HepG2 (cell line): ENCODE measurements around the gene RGL1. TPM values are rescaled to one million over a fixed set of nuclear protein-coding genes. Genes with fewer than 3 reads are reported as not detected.

Experiments used
- ATAC-seq: fragments of 200-7000 bp; cut with Tn5 transposase; 3 replicates; pipeline ENCODE4 v1.9.1; 2020; ENCODE audit warnings: mild to moderate bottlenecking, moderate library complexity
- BruUV-seq: library from RNA; stranded (reverse); fragments of 400-500 nt; replicated peaks from 2 replicates; lab custom pipeline; 2021; lab: Mats Ljungman, UMichigan
- CTCF ChIA-PET: fragments of 300-600 bp; formaldehyde crosslinking; extraction: SDS; loops from one replicate; lab custom pipeline; 2021; ENCODE audit warnings: low total read pairs, inconsistent platforms, low intra/inter-chr PET ratio; lab: Yijun Ruan, JAX
- POLR2A ChIA-PET: fragments of 350-600 bp; sonication (Branson Sonifier 250); formaldehyde crosslinking; loops from one replicate; lab custom pipeline; 2020; ENCODE audit warnings: antibody characterized with exemption, inconsistent platforms; lab: Yijun Ruan, JAX
- DNase-seq: peaks from one replicate; pipeline ENCODE4 v3.0.0-alpha.2; 2015; ENCODE audit warnings: low spot score
- FAIRE-seq: peaks from 3 replicates; lab custom pipeline; 2011; peaks lifted over from hg19 to GRCh38; lab: Jason Lieb, UNC
- H2AFZ ChIP-seq: one replicate; pipeline ENCODE4 v1.6.1; 2011; ENCODE audit warnings: low read length, inconsistent platforms
- H3K27ac ChIP-seq: fragments of 300-600 bp; 3 replicates; pipeline ENCODE4 v1.8.0; 2011; ENCODE audit warnings: mixed run types, mild to moderate bottlenecking, mixed read lengths, low read length, inconsistent platforms; ENCODE audit not compliant: insufficient read depth; ENCODE audit errors: extremely low read length
- H3K27me3 ChIP-seq, 2 experiments: fragments of 200-600 bp in 1 of 2; 2 replicates in 1 of 2; 3 replicates in 1 of 2; pipeline versions ENCODE4 v1.6.0 to v1.8.0; 2011; ENCODE audit warnings: low read length in 2 of 2, mild to moderate bottlenecking in 2 of 2, moderate library complexity in 2 of 2, inconsistent platforms in 1 of 2; ENCODE audit not compliant: insufficient read depth in 2 of 2, control insufficient read depth in 1 of 2
- H3K36me3 ChIP-seq, 2 experiments: fragments of 200-600 bp in 1 of 2; replicated peaks in 1 of 2; 2 replicates in 1 of 2; 3 replicates in 1 of 2; pipeline versions ENCODE4 v1.5.1 to v1.8.0; 2011; ENCODE audit warnings: low read length in 2 of 2, inconsistent platforms in 1 of 2; ENCODE audit not compliant: insufficient read depth in 2 of 2, control insufficient read depth in 1 of 2
- H3K4me1 ChIP-seq: 2 replicates; pipeline ENCODE4 v1.5.1; 2012; ENCODE audit warnings: low read length, inconsistent platforms; ENCODE audit not compliant: insufficient read depth
- H3K4me2 ChIP-seq: 2 replicates; pipeline ENCODE4 v1.6.0; 2011; ENCODE audit warnings: low read depth, low read length, inconsistent platforms
- H3K4me3 ChIP-seq, 3 experiments: fragments of 200-600 bp in 1 of 3; sonication (generic), shearing (Covaris generic) in 1 of 3; replicated peaks in 1 of 3; 2 replicates each; pipeline ENCODE4 v1.5.1; 2011 to 2016; ENCODE audit warnings: low read length in 3 of 3, inconsistent platforms in 2 of 3, low read depth in 2 of 3, mild to moderate bottlenecking in 2 of 3, control low read depth in 1 of 3, mixed read lengths in 1 of 3; ENCODE audit not compliant: insufficient read depth in 1 of 3
- H3K79me2 ChIP-seq: one replicate; pipeline ENCODE4 v1.6.1; 2011; ENCODE audit warnings: low read length, inconsistent platforms; ENCODE audit not compliant: insufficient read depth
- H3K9ac ChIP-seq: 2 replicates; pipeline ENCODE4 v1.6.0; 2011; ENCODE audit warnings: mild to moderate bottlenecking, low read depth, low read length, inconsistent platforms; ENCODE audit not compliant: insufficient read depth
- H3K9me3 ChIP-seq: 2 replicates; pipeline ENCODE4 v1.5.1; 2012; ENCODE audit warnings: mild to moderate bottlenecking, low read length
- H4K20me1 ChIP-seq: 2 replicates; pipeline ENCODE4 v1.6.0; 2011; ENCODE audit warnings: inconsistent platforms, mild to moderate bottlenecking, low read length, moderate library complexity; ENCODE audit not compliant: insufficient read depth
- AKAP8 ChIP-seq: sonication (generic); formaldehyde crosslinking; IDR thresholded peaks from 2 replicates; pipeline ENCODE4 v1.5.1; 2020; ENCODE audit warnings: mild to moderate bottlenecking, missing genetic modification reagents
- RFX5 ChIP-seq: IDR thresholded peaks from 2 replicates; pipeline ENCODE4 v1.6.1; 2011; ENCODE audit warnings: low read depth, low read length, improper control_type of control experiment
- SIX1 ChIP-seq: sonication (generic); formaldehyde crosslinking; IDR thresholded peaks from 2 replicates; pipeline ENCODE4 v1.4.0; 2020; ENCODE audit warnings: missing genetic modification reagents, borderline replicate concordance
- ZKSCAN1 ChIP-seq: fragments of 150-350 bp; IDR thresholded peaks from 2 replicates; pipeline ENCODE4 v1.6.1; 2014; ENCODE audit warnings: low read length
- ZNF260 ChIP-seq: sonication (generic); formaldehyde crosslinking; IDR thresholded peaks from 2 replicates; pipeline ENCODE4 v1.4.0; 2020; ENCODE audit warnings: missing genetic modification reagents, low read depth, mild to moderate bottlenecking, borderline replicate concordance
- ZNF557 ChIP-seq: sonication (generic); formaldehyde crosslinking; IDR thresholded peaks from 2 replicates; pipeline ENCODE4 v1.4.0; 2020; ENCODE audit warnings: missing genetic modification reagents
- ZSCAN29 ChIP-seq: sonication (generic); formaldehyde crosslinking; conservative IDR thresholded peaks from 2 replicates; pipeline ENCODE4 v1.4.0; 2020; ENCODE audit warnings: mild to moderate bottlenecking, missing genetic modification reagents
- WGBS: methylation state at CpG from one replicate; pipeline ENCODE4 v1.1.6; 2017; ENCODE audit warnings: low lambda C conversion rate; 5-methylcytosine and 5-hydroxymethylcytosine counted together
- in situ Hi-C: cut with HindIII; loops from 2 replicates; pipeline ENCODE4 v1.10.0; 2017; ENCODE audit warnings: low pct_unique_long_range_greater_than_20kb; ENCODE audit not compliant: extremely low pct_ligation_motif_present
- intact Hi-C: fragments of 100-400 bp; cut with micrococcal nuclease; formaldehyde crosslinking; loops from one replicate; pipeline ENCODE4 v1.10.0; 2022; ENCODE audit not compliant: unreplicated experiment
- polyA plus RNA-seq, 8 experiments: library from polyadenylated mRNA; depleted of rRNA in 3 of 8; stranded (reverse) in 7 of 8; unstranded in 1 of 8; fragments of >200 nt; fragmentation: Illumina TruSeq in 4 of 8; extraction: Trizol in 4 of 8; gene quantifications; 2 replicates each; pipeline versions ENCODE4 v1.2.1 to v1.2.3, GENCODE V29; 2011 to 2016; ENCODE audit warnings: low read depth in 4 of 8, missing spikeins in 1 of 8, mixed read lengths in 1 of 8; ENCODE audit not compliant: insufficient read depth in 1 of 8
- total RNA-seq, 5 experiments: library from RNA; depleted of rRNA; stranded (reverse); fragments of >200 nt; fragmentation: Illumina TruSeq; extraction: Trizol; gene quantifications; 2 replicates each; pipeline ENCODE4 v1.2.3, GENCODE V29; 2016; ENCODE audit warnings: low read depth in 1 of 5
- TF ChIP-seq, protein P1 (sequence below): IDR thresholded peaks from 2 replicates; pipeline ENCODE4 v1.6.1; 2016; ENCODE audit warnings: missing biosample characterization, missing genetic modification reagents, low read depth
- TF ChIP-seq, protein P2 (sequence below): sonication (generic); formaldehyde crosslinking; IDR thresholded peaks from 2 replicates; pipeline ENCODE4 v1.5.1; 2020; ENCODE audit warnings: missing genetic modification reagents, mild to moderate bottlenecking, borderline replicate concordance

Gene RGL1
- total and polyA plus RNA-seq, 2 of the 13 experiments (the other 11 are each of a cell fraction or from before 2014, with no cell fraction given): 3.5 to 4.7 TPM

DNA sequence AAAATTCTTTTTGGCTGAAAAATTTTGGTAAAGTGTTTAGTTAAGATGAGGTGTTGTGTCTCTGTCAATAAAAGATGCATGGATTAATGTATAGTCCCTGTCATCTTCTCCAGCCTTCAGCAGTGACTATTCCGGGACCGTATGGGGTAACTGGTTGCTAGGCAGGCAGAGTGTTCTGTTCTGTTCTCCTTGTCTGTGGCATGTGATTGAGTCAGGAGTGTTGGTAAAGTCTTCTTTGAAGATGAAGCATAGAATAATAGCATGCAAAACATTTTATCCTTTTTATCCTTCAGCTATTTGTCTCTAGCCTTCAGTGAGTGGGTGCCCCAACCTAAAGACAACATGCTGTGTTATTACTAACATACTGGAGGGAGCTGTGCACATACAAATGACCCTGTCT is 74.6 kb downstream of the RGL1 start:
- FAIRE-seq (no peak), DNase-seq (no peak), ATAC-seq (no peak)
- TF ChIP-seq, protein P1, sequence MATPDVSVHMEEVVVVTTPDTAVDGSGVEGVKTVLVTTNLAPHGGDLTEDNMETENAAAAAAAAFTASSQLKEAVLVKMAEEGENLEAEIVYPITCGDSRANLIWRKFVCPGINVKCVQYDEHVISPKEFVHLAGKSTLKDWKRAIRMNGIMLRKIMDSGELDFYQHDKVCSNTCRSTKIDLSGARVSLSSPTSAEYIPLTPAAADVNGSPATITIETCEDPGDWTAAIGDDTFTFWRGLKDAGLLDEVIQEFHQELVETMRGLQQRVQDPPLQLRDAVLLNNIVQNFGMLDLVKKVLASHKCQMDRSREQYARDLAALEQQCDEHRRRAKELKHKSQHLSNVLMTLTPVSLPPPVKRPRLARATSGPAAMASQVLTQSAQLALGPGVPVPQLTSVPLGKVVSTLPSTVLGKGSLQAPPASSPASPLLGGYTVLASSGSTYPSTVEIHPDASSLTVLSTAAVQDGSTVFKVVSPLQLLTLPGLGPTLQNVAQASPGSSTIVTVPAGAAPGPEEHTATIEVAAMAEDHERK (CRISPR knock-in tag): no peak
- no peak for TF ChIP-seq ZNF260
- TF ChIP-seq RFX5: peak; percentile 75; the same call in 1 of the 2 replicates
- no peak for TF ChIP-seq ZKSCAN1
- TF ChIP-seq ZNF557 (CRISPR knock-in tag): no peak
- no peak for TF ChIP-seq ZSCAN29 (CRISPR knock-in tag)
- TF ChIP-seq, protein P2, sequence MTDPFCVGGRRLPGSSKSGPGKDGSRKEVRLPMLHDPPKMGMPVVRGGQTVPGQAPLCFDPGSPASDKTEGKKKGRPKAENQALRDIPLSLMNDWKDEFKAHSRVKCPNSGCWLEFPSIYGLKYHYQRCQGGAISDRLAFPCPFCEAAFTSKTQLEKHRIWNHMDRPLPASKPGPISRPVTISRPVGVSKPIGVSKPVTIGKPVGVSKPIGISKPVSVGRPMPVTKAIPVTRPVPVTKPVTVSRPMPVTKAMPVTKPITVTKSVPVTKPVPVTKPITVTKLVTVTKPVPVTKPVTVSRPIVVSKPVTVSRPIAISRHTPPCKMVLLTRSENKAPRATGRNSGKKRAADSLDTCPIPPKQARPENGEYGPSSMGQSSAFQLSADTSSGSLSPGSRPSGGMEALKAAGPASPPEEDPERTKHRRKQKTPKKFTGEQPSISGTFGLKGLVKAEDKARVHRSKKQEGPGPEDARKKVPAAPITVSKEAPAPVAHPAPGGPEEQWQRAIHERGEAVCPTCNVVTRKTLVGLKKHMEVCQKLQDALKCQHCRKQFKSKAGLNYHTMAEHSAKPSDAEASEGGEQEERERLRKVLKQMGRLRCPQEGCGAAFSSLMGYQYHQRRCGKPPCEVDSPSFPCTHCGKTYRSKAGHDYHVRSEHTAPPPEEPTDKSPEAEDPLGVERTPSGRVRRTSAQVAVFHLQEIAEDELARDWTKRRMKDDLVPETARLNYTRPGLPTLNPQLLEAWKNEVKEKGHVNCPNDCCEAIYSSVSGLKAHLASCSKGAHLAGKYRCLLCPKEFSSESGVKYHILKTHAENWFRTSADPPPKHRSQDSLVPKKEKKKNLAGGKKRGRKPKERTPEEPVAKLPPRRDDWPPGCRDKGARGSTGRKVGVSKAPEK (CRISPR knock-in tag): no peak
- TF ChIP-seq AKAP8 (CRISPR knock-in tag): no peak
- TF ChIP-seq SIX1 (CRISPR knock-in tag): no peak
- Histone ChIP-seq H2AFZ (no peak overlapping the region), H3K36me3 (0 out of 5 replicates have a peak, but pooled peaks cover 0 to 3% of the 10 kb centered on the region in 2 experiments), H3K27me3 (no peaks in the 10 kb centered on the region), H3K9ac (no peak overlapping the region), H3K27ac (no peak overlapping the region), H3K79me2 (no peaks in the 10 kb centered on the region), H3K4me3 (no peak overlapping the region), H3K4me2 (no peak overlapping the region), H3K4me1 (peaks cover 27% of the 10 kb centered on the region), H3K9me3 (no peaks in the 10 kb centered on the region), H4K20me1 (no peaks in the 10 kb centered on the region)
- POLR2A ChIA-PET: no interaction called here
- in situ Hi-C loops (no loop called here), intact Hi-C loops (no loop called here)
- CTCF ChIA-PET: no interaction called here
- no TSS peak for BruUV-seq
- 42% methylated on average over 2 of the region's 2 CpGs for WGBS
